Sigmoid colon (tissue), 3 donors: ENCODE measurements around the gene NUDT12.

ENCODE experiments used
- CTCF ChIP-seq, 4 experiments: fragments of 450-650 bp in 3 of 4; fragments of 200-600 bp in 1 of 4; IDR thresholded peaks; one replicate each; pipeline ENCODE4 v1.5.1; 2016 to 2019; ENCODE audit warnings: antibody characterized with exemption in 4 of 4, mild to moderate bottlenecking in 3 of 4, moderate library complexity in 2 of 4
- POLR2A ChIP-seq, 2 donors: fragments of 450-650 bp; IDR thresholded peaks; one replicate each; pipeline ENCODE4 v1.6.1; 2016; ENCODE audit warnings: antibody characterized with exemption in 2 of 2, mild to moderate bottlenecking in 2 of 2, moderate library complexity in 2 of 2

- TF ChIP-seq CTCF (IDR thresholded peaks at IDR 0.05) (no peak), POLR2A (IDR thresholded peaks at IDR 0.05) (no peak)
These were observed 50.1 kb downstream of the NUDT12 start for GRCh38 chr5:103512500-103512899.
